HL-60 (cell line): ENCODE data around the gene SGSH.

ENCODE experiments used
- DNase-seq, 2 experiments: peaks; one replicate each; pipeline ENCODE4 v3.0.0-alpha.2; 2010 to 2020; ENCODE audit warnings: low read depth in 1 of 2, low spot score in 1 of 2
- H3K27ac ChIP-seq: fragments of 250-450 bp; sonication (Bioruptor Pico); replicated peaks from 2 replicates; pipeline ENCODE4 v1.5.1; 2020; ENCODE audit warnings: mild to moderate bottlenecking, moderate library complexity
- H3K27me3 ChIP-seq: fragments of 250-450 bp; sonication (Bioruptor Pico); 2 replicates; pipeline ENCODE4 v1.5.1; 2021; ENCODE audit warnings: mild to moderate bottlenecking, moderate library complexity; ENCODE audit not compliant: insufficient read depth, poor library complexity, severe bottlenecking
- H3K4me3 ChIP-seq: replicated peaks from 2 replicates; pipeline ENCODE4 v1.5.1; 2011; ENCODE audit warnings: mild to moderate bottlenecking, control low read depth, low read length; ENCODE audit not compliant: insufficient read depth
- GABPA ChIP-seq: IDR thresholded peaks from 2 replicates; pipeline ENCODE4 v1.6.1; 2012; ENCODE audit warnings: low read depth
- POLR2AphosphoS5 ChIP-seq: IDR thresholded peaks from 2 replicates; pipeline ENCODE4 v1.6.1; 2012; ENCODE audit warnings: low read depth
- SPI1 ChIP-seq: IDR thresholded peaks from 2 replicates; pipeline ENCODE4 v1.6.1; 2012; ENCODE audit warnings: low read depth, mild to moderate bottlenecking, borderline replicate concordance
- TF ChIP-seq, protein P1 (sequence below): IDR thresholded peaks from one replicate; pipeline ENCODE4 v1.5.1; 2011; ENCODE audit warnings: low read length, control low read depth, inconsistent platforms; ENCODE audit not compliant: insufficient read depth
- TF ChIP-seq, protein P2 (sequence below): IDR thresholded peaks from 2 replicates; pipeline ENCODE4 v1.6.1; 2012; ENCODE audit warnings: low read depth; ENCODE audit not compliant: insufficient replicate concordance

The SGSH gene

DNA sequence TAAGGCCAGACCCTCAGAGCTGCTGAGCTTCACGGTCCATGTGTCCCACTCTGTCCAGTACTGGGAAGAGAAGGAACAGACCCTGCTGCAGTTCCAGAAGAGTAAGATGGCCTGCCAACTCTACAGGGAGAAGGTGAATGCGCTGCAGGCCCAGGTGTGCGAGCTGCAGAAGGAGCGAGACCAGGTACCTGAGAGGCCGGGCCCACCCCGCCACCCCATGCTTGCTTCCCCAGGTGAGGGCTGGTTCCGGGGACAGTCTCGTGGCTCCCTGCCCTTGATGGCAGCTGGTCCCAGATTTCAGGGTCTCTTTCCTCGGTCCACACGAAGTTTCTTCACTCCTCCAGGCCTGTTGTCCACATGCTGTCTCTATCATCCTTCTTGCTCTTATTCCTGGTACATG is 29.4 kb downstream of the SGSH start:
- DNase-seq: no peak
- H3K4me3 ChIP-seq: no peak overlapping the region
- TF ChIP-seq, protein P1, sequence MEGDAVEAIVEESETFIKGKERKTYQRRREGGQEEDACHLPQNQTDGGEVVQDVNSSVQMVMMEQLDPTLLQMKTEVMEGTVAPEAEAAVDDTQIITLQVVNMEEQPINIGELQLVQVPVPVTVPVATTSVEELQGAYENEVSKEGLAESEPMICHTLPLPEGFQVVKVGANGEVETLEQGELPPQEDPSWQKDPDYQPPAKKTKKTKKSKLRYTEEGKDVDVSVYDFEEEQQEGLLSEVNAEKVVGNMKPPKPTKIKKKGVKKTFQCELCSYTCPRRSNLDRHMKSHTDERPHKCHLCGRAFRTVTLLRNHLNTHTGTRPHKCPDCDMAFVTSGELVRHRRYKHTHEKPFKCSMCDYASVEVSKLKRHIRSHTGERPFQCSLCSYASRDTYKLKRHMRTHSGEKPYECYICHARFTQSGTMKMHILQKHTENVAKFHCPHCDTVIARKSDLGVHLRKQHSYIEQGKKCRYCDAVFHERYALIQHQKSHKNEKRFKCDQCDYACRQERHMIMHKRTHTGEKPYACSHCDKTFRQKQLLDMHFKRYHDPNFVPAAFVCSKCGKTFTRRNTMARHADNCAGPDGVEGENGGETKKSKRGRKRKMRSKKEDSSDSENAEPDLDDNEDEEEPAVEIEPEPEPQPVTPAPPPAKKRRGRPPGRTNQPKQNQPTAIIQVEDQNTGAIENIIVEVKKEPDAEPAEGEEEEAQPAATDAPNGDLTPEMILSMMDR: no peak
- TF ChIP-seq POLR2AphosphoS5 (no peak), GABPA (no peak), SPI1 (no peak)
- TF ChIP-seq, protein P2, sequence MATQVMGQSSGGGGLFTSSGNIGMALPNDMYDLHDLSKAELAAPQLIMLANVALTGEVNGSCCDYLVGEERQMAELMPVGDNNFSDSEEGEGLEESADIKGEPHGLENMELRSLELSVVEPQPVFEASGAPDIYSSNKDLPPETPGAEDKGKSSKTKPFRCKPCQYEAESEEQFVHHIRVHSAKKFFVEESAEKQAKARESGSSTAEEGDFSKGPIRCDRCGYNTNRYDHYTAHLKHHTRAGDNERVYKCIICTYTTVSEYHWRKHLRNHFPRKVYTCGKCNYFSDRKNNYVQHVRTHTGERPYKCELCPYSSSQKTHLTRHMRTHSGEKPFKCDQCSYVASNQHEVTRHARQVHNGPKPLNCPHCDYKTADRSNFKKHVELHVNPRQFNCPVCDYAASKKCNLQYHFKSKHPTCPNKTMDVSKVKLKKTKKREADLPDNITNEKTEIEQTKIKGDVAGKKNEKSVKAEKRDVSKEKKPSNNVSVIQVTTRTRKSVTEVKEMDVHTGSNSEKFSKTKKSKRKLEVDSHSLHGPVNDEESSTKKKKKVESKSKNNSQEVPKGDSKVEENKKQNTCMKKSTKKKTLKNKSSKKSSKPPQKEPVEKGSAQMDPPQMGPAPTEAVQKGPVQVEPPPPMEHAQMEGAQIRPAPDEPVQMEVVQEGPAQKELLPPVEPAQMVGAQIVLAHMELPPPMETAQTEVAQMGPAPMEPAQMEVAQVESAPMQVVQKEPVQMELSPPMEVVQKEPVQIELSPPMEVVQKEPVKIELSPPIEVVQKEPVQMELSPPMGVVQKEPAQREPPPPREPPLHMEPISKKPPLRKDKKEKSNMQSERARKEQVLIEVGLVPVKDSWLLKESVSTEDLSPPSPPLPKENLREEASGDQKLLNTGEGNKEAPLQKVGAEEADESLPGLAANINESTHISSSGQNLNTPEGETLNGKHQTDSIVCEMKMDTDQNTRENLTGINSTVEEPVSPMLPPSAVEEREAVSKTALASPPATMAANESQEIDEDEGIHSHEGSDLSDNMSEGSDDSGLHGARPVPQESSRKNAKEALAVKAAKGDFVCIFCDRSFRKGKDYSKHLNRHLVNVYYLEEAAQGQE: no peak
- H3K27ac ChIP-seq: no peak overlapping the region
- peaks cover 6% of the 10 kb centered on the region for H3K27me3 ChIP-seq

DNA sequence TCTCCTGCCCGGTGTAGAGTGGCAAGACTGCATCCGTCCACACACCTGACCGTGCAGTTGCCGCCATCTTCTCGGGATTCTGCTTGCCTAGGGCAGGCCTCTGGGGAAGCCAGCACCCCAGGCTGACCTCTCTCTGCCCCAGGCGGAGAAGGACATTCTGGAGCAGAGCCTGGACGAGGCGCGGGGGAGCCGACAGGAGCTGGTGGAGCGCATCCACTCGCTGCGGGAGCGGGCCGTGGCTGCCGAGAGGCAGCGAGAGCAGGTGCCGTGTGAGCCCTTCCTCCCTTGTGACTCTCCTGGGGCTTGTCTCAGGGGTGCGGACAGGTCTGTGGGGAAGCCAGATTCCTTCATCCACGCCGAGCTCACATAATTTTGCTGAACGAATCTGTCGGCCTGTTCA is 30.5 kb downstream of the SGSH start:
- DNase-seq: no peak
- Histone ChIP-seq H3K27me3 (peaks cover 6% of the 10 kb centered on the region), H3K27ac (no peak overlapping the region)

DNA sequence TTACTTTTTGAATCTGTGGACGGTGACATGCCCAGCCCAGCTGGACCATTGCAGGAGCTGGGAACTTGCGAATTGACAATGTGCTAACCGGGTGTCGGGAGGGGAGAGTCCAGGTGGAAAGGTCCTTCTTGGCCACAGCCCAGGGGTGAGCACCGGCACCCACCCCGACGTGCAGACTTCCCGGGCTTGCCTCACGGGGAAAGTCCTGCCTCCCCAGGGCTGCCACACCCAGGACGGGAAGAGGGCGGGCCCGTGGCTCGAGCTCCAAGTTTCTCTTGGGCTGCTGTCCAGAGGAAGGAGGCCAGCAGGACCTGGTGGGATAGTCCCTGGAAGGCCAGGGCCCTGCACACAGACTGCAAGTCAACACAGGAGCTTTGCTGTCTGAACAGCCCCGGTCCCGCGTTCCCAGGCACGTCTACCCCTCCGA is 32.6 kb downstream of the SGSH start:
- Histone ChIP-seq H3K27ac (no peak overlapping the region), H3K4me3 (no peak overlapping the region), H3K27me3 (peaks cover 1% of the 10 kb centered on the region)
- TF ChIP-seq SPI1 (no peak), GABPA (no peak), POLR2AphosphoS5 (no peak)
- TF ChIP-seq, protein P2: no peak
- TF ChIP-seq, protein P1: no peak
- no peak for DNase-seq

More for the DNA sequence above, 30.5 kb downstream of the SGSH start:
- TF ChIP-seq GABPA (no peak), POLR2AphosphoS5 (no peak), SPI1 (no peak)
- TF ChIP-seq, protein P2: no peak
- TF ChIP-seq, protein P1: no peak
- H3K4me3 ChIP-seq: no peak overlapping the region
